T-helper 1 cell (primary cell): ENCODE data around the gene GPATCH11.

Source experiments
- DNase-seq, 5 donors: peaks; one replicate each; pipeline ENCODE4 v3.0.0-alpha.2; 2012 to 2020
- total RNA-seq, 4 donors: gene quantifications; one replicate each; lab custom pipeline; 2026; lab: John Stamatoyannopoulos, UW

Gene GPATCH11
- total RNA-seq: 14.9 to 36.1 (median 25.0) reads per million in 4 donors

DNA sequence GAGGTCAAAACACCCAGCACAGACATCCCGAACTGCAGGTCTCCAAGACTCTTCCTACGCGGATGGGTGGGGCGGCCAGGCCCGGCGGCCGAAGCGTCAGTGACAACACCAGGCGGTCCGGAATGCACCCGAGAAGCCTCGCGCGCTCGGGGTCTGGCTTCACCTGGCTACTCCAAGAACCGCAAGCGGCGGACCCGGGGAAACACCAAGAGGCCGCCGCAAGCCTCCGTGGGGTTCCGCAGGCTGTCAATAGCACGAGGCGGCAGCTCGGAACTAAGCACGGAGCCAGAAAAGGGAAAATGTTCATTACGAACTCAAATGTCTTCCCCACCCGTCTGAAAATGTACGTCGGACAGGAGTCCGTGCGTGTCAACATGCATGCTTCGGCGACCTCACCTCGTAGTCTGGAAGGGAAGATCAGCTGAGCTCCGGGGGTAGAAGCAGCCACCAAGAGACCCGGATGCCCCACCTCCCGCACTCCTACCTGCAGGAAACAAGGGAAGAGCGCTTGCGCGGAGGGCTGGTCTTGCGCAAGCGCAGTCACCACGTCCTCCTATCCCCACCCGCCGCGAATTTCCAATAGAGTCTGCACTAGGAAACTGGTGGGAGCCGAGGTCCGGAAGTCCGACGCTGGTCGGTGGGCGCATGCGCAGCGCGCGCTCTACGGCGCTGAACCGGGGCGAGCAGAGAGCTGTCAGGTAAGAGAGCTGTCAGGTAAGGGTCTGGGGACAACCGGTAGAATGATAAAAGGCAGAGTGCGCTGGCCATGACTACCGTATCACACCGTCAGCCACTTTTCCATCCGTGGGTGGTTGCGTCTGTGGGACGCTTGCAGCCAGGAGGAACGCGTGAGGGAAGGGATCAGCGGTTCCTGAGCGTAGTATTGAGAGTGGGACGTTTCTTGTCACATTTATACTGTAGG lies at the start of gene GPATCH11, which contains the start of gene HEATR5B:
TSS of gene GPATCH11 (plus strand) at position 646 of the 922 bp plus-strand sequence. CDS start 3,864 bp downstream, outside the sequence.
TSS of gene HEATR5B (minus strand) at position 500 of the 922 bp plus-strand sequence. CDS start 958 bp downstream, outside the sequence.
- DNase-seq: peak; percentile 88 to 95 (median 91)

DNA sequence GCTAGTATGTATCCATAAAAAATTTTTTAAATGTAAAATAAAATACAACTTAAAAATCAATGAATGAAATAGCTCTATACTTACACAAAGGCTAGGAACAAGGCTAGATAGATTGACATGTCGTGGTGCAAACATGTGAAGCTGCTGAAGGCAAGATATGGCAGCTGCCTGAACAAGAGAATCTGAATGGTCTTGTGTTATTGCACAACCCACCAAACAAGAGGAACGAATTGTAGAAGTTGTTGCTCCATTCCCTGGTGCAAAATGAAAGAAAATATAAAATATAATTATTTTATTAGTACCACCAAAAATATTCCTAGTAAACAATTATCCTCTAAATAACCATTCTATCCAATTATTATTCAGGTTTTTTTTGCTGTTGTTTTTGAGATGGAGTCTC lies 46.5 kb upstream of the GPATCH11 start:
- DNase-seq: no peak

GRCh38 chr2:37039580-37039979 lies 44.7 kb upstream of the GPATCH11 start:
- DNase-seq: no peak

- DNase-seq: no peak
These were observed 31.6 kb upstream of the GPATCH11 start for GRCh38 chr2:37052600-37053332.

DNA sequence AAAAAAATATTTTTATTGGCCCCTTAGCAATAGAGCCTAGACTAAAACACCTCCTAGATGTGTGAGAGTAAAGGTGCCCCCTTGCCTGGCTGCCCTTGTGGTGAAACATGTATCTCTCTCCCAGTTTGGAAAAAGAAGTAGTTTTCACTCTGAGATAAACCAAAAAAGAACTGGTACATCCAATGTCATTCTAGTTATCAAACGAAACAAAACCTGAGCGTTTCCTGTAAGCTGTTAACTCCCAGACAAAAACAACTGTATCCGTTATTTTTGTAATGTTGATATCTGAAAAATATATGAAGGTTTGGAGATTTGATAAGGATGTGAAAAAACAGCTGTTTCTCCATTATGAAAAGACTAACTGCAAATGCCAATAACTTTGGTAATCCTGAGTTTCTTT lies 24.5 kb upstream of the GPATCH11 start:
- DNase-seq: no peak

DNA sequence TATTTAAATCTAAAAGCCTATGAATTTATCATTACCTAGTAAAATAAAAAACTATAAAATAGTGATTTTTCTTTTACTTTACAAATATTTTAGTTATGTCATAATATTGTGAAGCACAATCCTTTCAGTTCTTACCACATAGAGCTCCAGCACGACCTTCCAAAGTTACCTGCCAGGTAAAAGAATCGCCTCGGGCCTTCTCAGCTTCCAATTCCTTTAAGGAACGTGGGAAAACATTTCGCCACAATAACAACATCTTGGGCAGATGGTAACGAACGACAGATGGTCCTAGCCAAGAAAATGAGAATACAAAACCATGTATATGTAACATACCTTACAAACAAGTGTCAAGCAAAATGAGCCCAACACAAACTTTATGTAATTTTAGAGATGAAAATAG lies 23.9 kb upstream of the GPATCH11 start:
- DNase-seq: no peak

DNA sequence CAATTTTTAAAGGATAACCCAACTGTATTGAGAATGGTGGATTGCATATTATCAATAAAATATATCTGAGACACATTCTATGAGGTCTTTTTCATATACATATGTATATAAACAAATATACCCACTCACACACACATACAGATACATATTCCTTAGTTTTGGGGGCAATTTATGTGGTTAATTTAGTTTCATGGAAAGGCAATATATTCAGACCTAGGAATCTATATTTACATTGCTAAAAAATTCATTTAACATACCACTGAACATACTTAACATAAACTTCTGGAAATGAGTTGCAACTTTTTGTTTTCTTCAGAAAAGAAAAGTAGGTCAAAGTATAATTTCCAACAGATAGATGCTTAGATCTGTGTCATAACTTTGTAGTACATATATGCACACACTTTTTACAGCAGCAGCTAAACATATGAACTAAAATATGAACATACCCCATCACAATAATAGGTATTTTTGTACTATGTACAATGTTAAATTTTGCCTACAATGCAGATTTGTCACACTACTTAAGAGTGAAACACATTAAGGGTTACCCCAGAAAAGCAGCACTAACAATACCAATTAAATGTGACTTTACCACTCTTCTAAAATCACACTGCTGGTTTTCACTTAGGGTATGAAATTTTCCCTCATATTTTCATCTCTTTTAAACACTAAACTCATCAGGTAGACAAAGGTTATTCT lies 23.2 kb upstream of the GPATCH11 start:
- no peak for DNase-seq

DNA sequence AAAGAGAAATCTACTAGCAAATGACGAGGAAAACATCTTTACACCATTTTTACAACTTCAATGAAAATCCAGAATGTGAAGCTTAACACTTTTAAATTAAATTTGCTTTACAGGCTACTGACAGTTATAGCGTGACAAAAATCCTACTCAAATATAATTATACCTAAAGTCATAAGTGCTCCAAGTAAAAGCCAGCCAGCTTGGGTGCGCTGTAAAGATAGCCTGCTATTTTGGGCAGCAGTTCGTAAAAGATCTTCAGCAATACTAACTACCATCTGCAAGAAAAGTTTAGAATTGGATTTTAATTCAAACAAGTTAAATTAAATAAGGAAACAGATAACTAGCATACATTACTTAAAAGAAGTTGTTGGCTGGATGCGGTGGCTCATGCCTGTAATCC lies 22.5 kb upstream of the GPATCH11 start:
- no peak for DNase-seq

- no peak for DNase-seq
These were observed 15.6 kb upstream of the GPATCH11 start for GRCh38 chr2:37068686-37069085.

DNA sequence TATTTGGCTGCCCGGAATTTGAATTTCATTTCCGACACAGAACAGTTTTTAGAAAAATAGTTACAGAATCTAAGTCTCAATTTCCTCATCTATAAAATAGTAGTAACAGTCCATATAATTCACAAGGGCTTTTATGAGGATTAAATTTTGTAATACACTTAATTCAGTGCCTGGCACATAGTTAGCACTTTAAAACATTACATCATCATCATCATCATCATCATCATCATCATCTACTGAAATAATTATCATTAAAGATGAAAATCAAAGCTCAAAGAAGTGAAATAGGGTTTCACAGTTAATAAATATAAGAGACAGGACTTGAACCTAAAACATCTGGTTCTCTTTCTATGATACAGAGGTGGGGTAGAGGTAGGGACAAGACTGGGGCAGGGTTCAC lies 13.4 kb upstream of the GPATCH11 start:
- no peak for DNase-seq

DNA sequence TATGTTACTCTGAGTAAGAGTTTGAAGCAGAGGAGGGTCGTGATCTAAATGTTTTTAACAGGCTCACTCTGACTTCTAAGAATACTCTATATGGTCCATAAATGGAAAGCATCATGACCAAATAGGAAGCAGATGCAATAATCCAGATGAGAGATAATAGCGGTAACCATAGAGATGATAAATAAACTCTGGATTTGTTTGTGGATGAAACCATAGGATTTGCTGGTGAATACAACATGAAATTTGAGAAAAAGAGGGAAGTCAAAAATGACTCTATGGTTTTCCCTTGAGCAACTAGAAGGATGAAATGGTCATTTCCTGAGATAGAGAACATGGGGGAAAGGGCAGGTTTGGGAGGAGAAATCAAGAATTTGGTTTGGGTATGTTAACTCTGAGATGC lies 4.1 kb upstream of the GPATCH11 start:
- DNase-seq: no peak

- no peak for DNase-seq
These were observed 3.6 kb upstream of the GPATCH11 start for GRCh38 chr2:37080689-37081088.

DNA sequence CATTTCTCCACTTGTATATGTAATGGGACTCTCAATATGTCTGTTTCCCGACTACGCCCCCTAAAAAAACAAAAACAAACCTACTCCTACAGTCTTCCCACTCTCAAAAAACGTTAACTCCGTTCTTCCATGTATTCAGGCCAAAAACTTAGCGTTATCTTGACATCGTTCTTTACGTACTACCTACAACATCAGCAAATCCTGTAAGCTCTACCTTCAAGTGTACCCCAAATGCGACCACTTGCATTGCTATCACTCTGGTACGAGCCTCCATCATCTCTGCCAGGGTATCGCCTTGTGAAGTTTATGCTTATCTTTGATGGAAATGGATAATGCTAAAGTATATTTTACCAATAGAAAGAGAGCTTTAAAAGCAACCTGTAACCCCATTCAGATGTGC lies 479 bp downstream of the GPATCH11 start:
- DNase-seq: no peak

DNA sequence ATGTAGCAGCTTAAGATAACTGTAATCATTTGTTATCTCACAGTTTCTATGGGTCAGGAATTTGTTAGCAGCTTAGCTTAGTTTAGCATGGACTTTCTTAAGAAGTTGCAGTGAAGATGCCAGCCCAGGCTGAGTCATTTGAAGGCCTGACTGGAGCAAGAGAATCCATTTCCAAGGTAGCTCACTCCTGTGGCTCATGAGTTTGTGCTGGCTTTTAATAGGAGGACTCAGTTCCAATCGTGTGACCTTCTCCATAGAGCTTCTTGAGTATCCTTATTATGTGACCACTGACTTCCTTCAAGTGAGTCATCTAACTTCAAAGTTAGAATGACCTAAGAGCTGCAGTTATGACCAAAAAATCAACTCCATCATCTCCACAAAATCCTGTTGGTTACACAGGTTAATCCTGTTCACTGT lies 1.4 kb downstream of the GPATCH11 start:
- DNase-seq: peak in 1 of 5 donors; percentile 15

DNA sequence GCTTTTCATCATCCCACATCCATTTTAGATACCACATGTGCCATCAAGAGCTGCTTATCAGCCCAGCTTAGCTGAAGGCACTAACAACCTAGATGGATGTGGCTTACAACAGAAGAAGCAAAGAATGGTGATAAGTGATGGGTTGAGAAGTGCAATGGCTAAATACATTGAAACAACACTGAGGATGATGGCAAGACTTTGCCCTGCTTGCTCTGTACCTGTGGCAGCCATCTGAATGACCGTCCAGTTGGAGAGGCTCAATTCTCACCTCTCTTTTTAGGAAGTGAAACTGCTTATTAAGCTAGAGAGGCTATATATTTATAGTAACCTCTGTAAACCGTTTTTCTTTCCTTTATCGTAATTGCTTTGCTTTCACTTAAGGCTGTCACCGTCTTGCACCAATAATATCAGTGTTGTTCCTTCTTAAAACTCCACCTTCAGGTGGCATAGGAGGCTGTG lies 5.7 kb downstream of the GPATCH11 start:
- no peak for DNase-seq

- DNase-seq: no peak
These were observed 7.6 kb downstream of the GPATCH11 start for GRCh38 chr2:37091873-37092272.

DNA sequence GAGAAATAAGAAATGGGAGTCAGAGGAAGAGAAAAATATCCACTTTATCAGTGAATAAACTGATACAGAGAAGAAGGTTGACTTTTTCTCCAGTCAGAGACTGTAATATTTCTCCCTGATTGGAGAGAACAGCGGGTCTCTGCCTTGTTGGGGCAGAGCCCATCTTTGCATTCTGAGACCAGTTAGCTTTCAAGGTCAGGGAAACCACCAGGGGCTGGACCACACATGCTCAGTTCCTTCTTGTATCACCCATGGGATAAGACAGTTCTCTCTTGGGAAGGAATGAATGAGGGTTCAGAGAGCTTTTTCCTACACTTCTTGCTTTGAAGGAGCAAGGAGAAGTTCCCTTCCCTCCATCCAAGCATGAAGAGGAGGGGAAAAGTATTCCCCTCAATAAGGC lies 12.2 kb downstream of the GPATCH11 start:
- DNase-seq: no peak

GRCh38 chr2:37098416-37099118 lies 14.2 kb downstream of the GPATCH11 start:
- no peak for DNase-seq

DNA sequence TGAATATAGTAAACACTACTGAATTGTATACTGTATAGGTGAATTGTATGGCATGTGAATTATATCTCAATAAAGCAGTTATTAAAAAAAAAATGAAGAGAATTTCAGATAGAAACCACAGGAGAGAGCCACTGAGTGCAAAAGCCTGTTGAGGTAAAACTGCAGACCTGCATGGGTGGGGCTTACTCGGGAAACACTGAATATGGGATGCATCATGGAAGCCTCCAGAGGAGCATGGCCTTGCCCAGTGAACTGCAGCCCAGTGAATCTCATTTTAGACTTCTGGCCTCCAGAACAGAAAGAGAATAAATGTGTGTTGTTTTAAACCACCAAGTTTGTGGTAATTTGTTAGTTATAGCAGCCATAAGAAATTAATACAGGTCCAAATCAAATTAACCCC lies 15.7 kb downstream of the GPATCH11 start:
- DNase-seq: no peak

- DNase-seq: no peak
These were observed 18.3 kb downstream of the GPATCH11 start for GRCh38 chr2:37102588-37102987.

DNA sequence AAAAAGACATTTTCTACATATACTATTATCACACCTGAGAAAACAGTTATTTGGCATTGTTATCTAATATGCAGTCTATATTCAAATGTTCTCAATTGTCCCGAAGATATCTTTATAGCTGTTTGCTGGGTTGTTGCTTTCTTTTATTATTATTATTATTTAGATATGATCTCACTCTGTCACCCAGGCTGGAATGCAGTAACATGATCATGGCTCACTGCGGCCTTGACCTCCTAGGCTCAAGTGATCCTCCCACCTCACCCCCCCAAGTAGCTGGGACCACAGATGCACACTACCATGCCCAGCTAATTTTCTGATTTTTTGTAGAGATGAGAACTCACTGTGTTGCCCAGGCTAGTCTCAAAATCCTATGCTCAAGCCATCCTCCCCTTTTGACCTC lies 19.9 kb downstream of the GPATCH11 start:
- DNase-seq: no peak

DNA sequence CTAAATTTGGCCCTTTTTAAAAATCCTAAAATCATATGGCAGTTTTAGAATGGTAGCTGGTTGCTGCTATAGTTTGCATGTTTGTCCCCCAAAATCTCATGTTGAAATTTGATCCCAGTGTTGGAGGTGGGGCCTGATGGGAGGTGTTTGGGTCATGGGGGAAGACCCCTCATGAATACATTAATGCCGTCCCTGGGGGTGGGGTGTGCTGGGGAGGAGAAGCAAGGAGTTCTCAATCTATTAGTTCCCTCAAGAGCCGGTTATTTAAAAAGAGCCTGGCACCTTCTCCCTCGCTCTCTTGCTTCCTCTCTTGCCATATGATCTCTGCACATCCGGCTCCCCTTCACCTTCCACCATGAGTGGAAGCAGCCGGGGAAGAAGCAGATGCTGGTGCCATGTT lies 20.8 kb downstream of the GPATCH11 start:
- DNase-seq: no peak
